ENCODE measurements around the gene RGS7. TPM values are rescaled to one million over a fixed set of nuclear protein-coding genes. Genes with fewer than 3 reads are reported as not detected.
A peak's percentile ranks its signal among the peaks of the same experiment; 100 is the strongest.

Gene RGS7
- total RNA-seq, 1 donor: 0.36 TPM

DNA sequence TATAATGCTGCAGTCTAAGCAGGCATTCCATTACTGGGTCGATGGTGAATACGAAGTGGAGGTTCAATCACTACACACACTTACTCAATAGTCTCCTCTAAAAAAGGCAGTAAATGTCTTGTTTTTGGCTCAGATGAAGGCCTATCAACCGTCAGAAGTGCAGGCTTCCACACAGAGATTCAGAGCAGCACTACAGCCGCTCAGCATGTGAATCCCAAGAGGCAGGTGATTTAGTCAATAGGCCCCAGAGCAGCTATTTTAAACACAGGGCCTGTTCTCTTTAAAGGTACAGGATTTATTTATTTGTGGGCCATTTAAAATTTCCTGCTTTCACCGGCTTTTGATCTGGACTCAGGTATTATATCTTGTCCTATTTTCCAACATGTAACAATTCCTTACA lies 293.7 kb downstream of the RGS7 start:
- no peaks in the 10 kb centered on the region for H3K79me2 ChIP-seq (ENCODE audit: insufficient read depth, low read length)
- no peaks in the 10 kb centered on the region for H4K20me1 ChIP-seq (ENCODE audit: insufficient read depth, low read length)
- H3K27ac ChIP-seq (ENCODE audit: low read depth, low read length): no peak overlapping the region
- H3K4me2 ChIP-seq (ENCODE audit: insufficient read depth, low read length): no peak overlapping the region
- H3K4me1 ChIP-seq (ENCODE audit: insufficient read depth, low read length): no peaks in the 10 kb centered on the region
- H3K4me3 ChIP-seq (ENCODE audit: insufficient read depth, low read length): no peak overlapping the region
- no peaks in the 10 kb centered on the region for H3K36me3 ChIP-seq (ENCODE audit: insufficient read depth, low read length)
- TF ChIP-seq, protein P1, sequence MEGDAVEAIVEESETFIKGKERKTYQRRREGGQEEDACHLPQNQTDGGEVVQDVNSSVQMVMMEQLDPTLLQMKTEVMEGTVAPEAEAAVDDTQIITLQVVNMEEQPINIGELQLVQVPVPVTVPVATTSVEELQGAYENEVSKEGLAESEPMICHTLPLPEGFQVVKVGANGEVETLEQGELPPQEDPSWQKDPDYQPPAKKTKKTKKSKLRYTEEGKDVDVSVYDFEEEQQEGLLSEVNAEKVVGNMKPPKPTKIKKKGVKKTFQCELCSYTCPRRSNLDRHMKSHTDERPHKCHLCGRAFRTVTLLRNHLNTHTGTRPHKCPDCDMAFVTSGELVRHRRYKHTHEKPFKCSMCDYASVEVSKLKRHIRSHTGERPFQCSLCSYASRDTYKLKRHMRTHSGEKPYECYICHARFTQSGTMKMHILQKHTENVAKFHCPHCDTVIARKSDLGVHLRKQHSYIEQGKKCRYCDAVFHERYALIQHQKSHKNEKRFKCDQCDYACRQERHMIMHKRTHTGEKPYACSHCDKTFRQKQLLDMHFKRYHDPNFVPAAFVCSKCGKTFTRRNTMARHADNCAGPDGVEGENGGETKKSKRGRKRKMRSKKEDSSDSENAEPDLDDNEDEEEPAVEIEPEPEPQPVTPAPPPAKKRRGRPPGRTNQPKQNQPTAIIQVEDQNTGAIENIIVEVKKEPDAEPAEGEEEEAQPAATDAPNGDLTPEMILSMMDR (IDR thresholded peaks at IDR 0.05; ENCODE audit: extremely low read depth, low read depth, low read length): no peak
- no peaks in the 10 kb centered on the region for H3K9me3 ChIP-seq (ENCODE audit: low read depth, low read length)
- no peak overlapping the region for H2AFZ ChIP-seq (ENCODE audit: low read length)
- no peaks in the 10 kb centered on the region for H3K27me3 ChIP-seq (ENCODE audit: insufficient read depth, low read length)
- no peak for DNase-seq (ENCODE audit: insufficient read length, low spot score, missing footprints)

DNA sequence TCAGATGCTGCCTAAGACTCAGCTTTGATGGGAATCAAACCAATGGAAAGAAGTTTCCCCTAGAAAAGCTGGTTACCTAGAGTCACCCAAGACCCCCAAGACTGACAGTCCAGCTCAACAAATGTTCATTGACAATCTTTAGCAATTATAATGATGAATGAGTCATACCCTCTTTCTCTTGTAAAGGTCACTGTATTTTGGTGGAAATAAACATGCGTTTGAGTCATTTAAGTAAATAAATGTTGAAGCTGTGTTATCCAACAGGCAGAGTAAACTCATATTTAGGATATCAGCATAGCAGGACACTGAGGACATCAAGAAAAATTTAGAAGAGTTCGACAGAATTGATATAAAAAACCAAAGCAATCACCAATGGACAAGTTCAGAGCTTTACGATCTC lies 295.9 kb downstream of the RGS7 start:
- Histone ChIP-seq H4K20me1 (ENCODE audit: insufficient read depth, low read length) (no peaks in the 10 kb centered on the region), H3K4me2 (ENCODE audit: insufficient read depth, low read length) (no peak overlapping the region), H3K4me3 (ENCODE audit: insufficient read depth, low read length) (no peak overlapping the region), H3K9me3 (ENCODE audit: low read depth, low read length) (no peaks in the 10 kb centered on the region), H3K4me1 (ENCODE audit: insufficient read depth, low read length) (no peaks in the 10 kb centered on the region), H3K27ac (ENCODE audit: low read depth, low read length) (no peak overlapping the region), H3K36me3 (ENCODE audit: insufficient read depth, low read length) (no peaks in the 10 kb centered on the region), H2AFZ (ENCODE audit: low read length) (no peak overlapping the region), H3K79me2 (ENCODE audit: insufficient read depth, low read length) (no peaks in the 10 kb centered on the region), H3K27me3 (ENCODE audit: insufficient read depth, low read length) (no peaks in the 10 kb centered on the region)
- TF ChIP-seq, protein P1 (IDR thresholded peaks at IDR 0.05; ENCODE audit: extremely low read depth, low read depth, low read length): no peak
- DNase-seq (ENCODE audit: insufficient read length, low spot score, missing footprints): peak; percentile 67

DNA sequence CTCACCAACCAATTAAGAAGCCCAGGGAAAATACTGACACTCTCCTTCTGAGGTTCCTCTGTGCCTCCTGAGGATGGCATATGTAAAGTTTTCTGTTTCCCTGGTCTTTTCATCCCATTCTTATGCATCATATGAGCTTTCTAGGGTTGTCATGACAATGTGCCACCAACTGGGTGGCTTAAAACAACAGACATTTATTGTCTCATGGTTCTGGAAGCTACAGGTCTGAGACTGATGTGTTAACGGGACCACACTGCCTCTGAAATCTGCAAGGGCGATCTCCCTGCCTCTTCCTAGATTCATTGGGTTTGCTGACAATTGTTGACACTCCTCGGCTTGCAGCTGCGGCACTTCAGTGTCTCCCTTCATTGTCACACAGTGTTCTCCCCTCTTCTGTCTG lies 308.4 kb downstream of the RGS7 start:
- Histone ChIP-seq H3K27me3 (ENCODE audit: insufficient read depth, low read length) (no peaks in the 10 kb centered on the region), H4K20me1 (ENCODE audit: insufficient read depth, low read length) (no peaks in the 10 kb centered on the region), H2AFZ (ENCODE audit: low read length) (no peak overlapping the region), H3K9me3 (ENCODE audit: low read depth, low read length) (no peaks in the 10 kb centered on the region), H3K36me3 (ENCODE audit: insufficient read depth, low read length) (no peaks in the 10 kb centered on the region), H3K4me1 (ENCODE audit: insufficient read depth, low read length) (no peaks in the 10 kb centered on the region), H3K4me3 (ENCODE audit: insufficient read depth, low read length) (no peak overlapping the region), H3K4me2 (ENCODE audit: insufficient read depth, low read length) (no peak overlapping the region), H3K79me2 (ENCODE audit: insufficient read depth, low read length) (no peaks in the 10 kb centered on the region), H3K27ac (ENCODE audit: low read depth, low read length) (no peak overlapping the region)
- no peak for DNase-seq (ENCODE audit: insufficient read length, low spot score, missing footprints)
- TF ChIP-seq, protein P1 (IDR thresholded peaks at IDR 0.05; ENCODE audit: extremely low read depth, low read depth, low read length): no peak

DNA sequence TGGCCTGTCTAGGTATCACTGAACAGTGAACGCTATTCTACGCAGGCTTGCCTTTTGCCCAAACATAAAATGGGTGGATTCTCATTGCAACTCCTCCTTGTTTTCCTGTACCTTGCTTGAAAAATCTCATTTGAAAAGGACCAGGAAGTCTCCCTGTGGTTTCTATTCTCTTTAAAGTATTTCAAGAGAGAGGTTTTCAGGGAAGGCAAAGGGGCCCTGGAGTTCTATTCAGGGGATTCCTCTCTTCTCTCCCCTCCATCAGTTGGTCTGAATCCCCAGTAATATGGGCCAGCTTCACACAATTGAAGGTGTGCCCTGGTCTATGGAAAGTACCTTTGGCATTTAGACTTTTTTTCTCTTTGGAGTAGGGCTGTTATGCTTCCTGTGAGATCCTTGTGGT lies 311.3 kb downstream of the RGS7 start:
- TF ChIP-seq, protein P1 (IDR thresholded peaks at IDR 0.05; ENCODE audit: extremely low read depth, low read depth, low read length): no peak
- no peak for DNase-seq (ENCODE audit: insufficient read length, low spot score, missing footprints)
- no peaks in the 10 kb centered on the region for H3K36me3 ChIP-seq (ENCODE audit: insufficient read depth, low read length)
- H3K27me3 ChIP-seq (ENCODE audit: insufficient read depth, low read length): no peaks in the 10 kb centered on the region
- no peak overlapping the region for H3K4me3 ChIP-seq (ENCODE audit: insufficient read depth, low read length)
- H3K9me3 ChIP-seq (ENCODE audit: low read depth, low read length): no peaks in the 10 kb centered on the region
- H3K4me2 ChIP-seq (ENCODE audit: insufficient read depth, low read length): no peak overlapping the region
- no peak overlapping the region for H2AFZ ChIP-seq (ENCODE audit: low read length)
- no peaks in the 10 kb centered on the region for H4K20me1 ChIP-seq (ENCODE audit: insufficient read depth, low read length)
- H3K4me1 ChIP-seq (ENCODE audit: insufficient read depth, low read length): no peaks in the 10 kb centered on the region
- no peak overlapping the region for H3K27ac ChIP-seq (ENCODE audit: low read depth, low read length)
- no peaks in the 10 kb centered on the region for H3K79me2 ChIP-seq (ENCODE audit: insufficient read depth, low read length)

Data from osteoblast (primary cell).